GF-D8 (cell line): ENCODE data around the gene DHRS7.

Experiments used
- DNase-seq: peaks from one replicate; lab custom pipeline; 2025; lab: John Stamatoyannopoulos, UW

DHRS7 gene

GRCh38 chr14:60184905-60185555 lies 19.8 kb upstream of the DHRS7 start:
- no peak for DNase-seq

- DNase-seq = no peak
These were observed 19.1 kb upstream of the DHRS7 start for GRCh38 chr14:60184146-60184904.

DNA sequence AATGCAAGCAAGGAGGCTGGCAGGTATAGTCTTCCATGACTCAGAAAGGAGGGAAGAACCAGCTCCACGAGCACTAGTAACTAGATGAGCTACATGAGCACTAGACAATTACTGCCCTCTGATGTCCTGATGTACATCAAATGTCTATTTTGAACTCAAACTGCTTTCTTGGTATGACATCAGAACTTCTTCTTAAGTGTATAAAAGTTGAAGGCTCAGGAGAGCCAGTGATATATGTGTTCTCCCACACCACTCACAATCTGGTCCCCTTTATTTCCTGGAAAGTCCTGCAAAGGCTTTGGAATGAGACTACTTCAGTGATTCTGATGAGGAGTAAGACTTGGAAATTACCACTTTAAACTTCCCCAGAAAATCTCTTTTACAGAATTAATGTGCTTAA lies 18.5 kb upstream of the DHRS7 start:
- no peak for DNase-seq

DNA sequence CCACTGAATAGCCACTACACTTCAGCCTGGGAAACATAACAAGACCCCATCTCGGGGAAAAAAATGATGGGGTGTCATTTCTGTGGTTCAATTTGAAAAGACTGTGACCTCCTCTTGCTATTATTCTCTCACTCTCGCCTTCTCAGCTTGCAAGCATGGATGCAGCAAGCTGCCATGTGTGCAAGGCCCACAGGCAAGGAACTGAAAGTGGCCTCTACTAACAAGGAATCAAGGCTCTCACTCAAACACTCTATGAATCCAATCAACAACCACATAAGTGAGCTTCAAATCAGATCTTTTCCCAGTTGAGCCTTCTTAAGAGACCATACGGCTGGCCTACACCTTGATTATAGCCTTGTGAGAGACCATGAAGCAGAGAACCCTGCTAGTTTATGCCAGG lies 17.9 kb upstream of the DHRS7 start:
- no peak for DNase-seq

GRCh38 chr14:60179431-60179869 lies 14.3 kb upstream of the DHRS7 start:
- DNase-seq = no peak

- no peak for DNase-seq
These were observed 13.6 kb upstream of the DHRS7 start for GRCh38 chr14:60178820-60179219.

DNA sequence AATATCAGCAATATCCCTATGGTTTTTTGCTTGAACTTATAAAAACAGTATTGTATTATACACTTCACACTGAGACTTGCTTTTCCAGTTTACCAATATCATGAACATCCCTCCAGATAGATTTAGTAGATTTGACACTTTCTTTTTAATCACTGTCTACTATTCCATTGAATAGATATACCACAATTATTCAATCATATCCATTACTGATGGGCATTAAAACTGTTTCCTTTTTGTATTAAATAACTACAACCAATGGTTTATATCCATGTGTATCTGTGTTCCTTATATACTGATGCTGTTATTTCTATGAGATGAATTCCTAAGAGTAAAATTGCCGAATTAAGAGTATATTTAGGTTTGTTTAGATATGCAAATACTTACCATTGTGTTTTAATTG lies 13.0 kb upstream of the DHRS7 start:
- DNase-seq = no peak

DNA sequence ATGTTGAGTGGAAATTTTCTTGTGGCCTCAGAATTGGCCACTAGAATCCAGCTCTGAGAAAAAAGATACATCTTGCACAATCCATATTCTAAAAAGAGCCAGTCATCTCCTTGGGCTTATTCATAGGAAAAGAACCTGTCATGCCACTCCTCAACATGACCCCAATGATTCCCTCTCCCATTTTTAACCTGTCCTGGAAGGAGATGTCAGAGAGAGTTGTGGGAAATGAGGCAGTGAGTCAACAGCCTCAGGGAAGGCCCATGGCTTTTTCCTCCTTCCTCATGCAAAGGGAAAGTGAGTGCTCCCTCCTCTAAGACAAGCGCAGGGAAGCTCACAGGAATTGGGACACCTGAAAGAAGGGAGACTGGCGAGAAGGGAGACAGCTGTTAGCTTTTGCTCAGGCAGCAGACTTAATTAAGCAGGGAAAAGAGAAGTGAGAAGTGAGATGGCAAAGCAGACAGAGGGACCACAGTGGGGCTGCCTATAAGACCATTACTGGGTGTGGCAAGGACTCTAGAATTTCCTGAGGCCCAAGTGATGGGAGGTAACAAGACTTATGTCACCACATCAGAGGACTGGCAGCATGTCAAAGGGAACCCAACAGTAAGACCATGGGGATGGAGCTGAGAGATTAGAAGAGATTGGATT lies 10.2 kb upstream of the DHRS7 start:
- DNase-seq = no peak

- no peak for DNase-seq
These were observed 9.4 kb upstream of the DHRS7 start for GRCh38 chr14:60174352-60175254.

DNA sequence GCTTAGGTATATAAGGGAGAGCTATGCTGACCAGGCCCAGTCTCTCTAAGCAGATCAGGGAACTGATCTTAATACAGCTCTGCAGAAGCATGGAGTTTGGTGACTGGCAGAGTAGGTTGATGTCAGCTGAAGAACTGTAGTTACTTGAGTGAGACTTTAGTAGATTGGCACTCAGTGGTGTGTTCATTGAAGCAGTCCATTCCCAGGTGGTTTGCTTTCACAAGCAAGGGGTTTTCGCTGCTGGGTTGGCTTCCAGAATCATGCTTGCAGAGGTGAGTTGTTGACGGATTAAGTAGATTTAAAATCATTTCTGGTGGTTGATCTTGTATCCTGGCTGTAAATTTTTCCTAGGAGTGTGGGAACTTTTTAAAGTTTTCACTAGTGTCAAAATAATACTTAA lies 6.5 kb upstream of the DHRS7 start:
- DNase-seq = no peak

DNA sequence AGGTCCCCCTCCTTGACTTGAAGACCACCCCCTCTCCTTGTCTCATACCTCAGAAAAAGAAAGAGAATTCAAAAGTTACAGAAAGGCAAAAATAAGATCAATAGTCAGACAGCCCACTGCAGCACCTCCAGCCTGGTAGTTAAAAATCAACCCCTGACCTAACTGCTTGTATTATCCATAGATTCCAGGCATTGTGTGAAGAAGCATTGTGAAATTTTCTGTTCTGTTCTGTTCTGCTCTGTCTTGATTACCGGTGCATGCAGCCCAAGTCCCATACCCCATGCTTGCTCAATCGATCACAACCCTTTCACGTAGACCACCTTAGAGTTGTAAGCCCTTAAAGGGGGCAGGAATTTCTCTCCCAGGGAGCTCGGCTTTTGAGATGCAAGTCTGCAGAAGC lies 5.8 kb upstream of the DHRS7 start:
- DNase-seq = no peak

DNA sequence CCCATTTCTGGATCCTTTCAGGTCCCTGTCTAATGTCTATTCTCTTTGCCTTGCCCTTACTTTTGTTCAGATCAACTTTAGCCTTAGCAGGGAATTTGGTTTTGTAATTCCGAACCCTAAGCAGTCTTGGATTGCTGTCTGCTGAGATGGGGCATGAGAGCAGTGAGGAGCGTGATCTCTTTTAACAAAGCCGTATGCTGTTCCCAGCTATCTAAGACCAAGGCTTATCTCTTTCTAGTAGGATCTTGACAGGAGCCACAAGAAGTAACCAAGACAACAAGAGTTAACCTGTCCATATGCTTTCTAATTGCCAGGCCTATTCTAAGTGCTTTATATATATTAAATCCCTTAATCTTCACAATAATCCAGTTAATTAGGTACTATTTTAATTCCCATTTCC lies 4.5 kb upstream of the DHRS7 start:
- no peak for DNase-seq

GRCh38 chr14:60166142-60166541 lies 944 bp upstream of the DHRS7 start:
- DNase-seq = no peak

DNA sequence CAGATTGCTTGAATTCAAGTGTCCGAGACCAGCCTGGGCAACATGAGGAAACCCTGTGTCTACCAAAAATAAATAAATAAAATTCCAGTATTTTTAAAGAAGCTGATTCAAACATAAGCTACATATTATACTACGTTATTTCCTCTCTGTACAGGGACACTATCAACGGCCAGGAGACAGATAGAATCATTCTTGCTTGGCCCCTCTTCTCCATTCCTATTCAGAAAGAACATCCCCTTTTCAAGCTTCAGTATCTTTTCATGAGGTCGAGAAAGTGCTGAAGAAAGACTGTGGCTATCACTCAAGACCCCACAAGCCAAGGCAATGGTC lies 314 bp upstream of the DHRS7 start:
- no peak for DNase-seq

GRCh38 chr14:60164404-60164711 lies 840 bp downstream of the DHRS7 start:
- DNase-seq = peak; percentile 51

DNA sequence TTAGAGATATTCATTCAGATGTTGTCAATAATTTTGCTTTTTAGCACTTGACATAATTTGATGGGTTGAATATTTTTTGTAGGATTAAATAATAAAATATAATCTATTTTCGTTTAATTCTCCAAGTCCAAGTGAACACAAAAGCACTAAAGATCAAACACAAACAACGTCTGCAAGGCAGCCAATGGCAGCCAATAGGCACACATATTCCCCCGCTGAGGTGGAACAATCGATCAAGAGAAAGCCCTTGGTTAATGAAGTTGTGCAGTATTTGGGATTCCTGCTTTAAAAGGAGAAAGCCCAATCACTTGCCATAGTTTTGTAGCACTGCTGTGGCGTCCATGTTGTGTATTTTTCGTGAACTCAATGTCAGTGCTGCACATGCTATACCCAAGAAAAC lies 1.5 kb downstream of the DHRS7 start:
- DNase-seq = no peak

DNA sequence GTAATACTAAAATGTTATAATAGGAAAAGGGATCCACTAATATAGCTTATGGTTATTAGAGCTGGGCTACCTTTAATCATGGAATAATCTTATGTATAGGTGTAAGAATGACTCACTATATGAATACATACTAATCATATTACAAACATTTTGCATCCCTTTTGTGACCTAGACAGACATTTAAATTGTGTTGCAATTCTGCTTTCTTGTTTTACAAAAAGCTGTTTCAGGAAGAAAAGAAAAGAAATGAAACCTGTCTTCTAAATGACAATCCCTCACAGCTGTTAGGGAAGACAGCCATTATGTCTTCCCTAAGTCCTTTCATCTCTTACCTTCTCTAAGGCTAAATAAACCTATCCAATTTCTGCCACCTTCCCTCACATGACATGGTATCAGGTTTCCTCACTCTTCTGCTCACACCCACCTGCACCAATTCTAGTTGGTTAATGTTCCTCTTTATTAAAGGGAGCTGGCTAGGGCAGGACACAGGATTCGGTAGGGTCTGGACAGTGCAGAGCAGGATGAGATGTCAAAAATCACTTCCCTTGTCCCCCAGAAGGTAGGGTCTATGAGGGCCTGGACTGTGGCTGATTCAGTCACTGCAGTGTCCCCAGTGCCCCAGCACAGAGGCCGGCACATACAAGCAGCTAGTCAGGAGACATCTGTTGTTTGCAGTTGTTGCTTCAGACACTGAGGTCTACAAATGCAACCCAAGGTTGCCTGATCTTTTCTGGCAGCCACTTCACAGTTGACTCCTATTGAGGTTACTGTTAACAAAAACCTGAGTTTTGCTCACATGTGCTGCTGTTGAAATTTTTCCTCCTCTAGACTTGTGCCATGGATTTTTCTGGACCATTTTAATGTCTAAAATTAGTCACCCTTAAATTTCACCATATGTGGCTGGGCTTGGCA lies 3.7 kb downstream of the DHRS7 start:
- DNase-seq = peak; percentile 72

DNA sequence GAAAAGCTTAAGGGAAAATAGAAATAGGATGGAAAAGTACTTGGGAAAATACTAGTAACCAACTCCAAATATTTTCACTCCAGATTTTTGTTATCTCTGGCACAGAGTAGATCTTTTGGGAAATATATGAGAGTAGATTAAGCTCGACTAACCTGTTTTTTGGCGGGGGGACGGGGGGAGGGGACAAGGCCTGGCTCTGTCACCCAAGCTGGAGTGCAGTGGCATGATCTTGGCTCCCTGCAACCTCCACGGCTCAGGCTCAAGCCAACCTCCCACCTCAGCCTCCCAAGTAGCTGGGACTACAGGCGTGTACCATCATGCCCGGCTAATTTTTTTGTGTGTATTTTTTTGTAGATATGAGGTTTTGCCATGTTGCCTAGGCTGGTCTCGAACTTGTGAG lies 4.8 kb downstream of the DHRS7 start:
- DNase-seq = no peak

- DNase-seq = no peak
These were observed 10.5 kb downstream of the DHRS7 start for GRCh38 chr14:60154671-60155070.

- DNase-seq = peak; percentile 42
These were observed 11.2 kb downstream of the DHRS7 start for GRCh38 chr14:60153991-60154390.

- peak; percentile 89 for DNase-seq
These were observed 13.5 kb downstream of the DHRS7 start for GRCh38 chr14:60151715-60152114.

DNA sequence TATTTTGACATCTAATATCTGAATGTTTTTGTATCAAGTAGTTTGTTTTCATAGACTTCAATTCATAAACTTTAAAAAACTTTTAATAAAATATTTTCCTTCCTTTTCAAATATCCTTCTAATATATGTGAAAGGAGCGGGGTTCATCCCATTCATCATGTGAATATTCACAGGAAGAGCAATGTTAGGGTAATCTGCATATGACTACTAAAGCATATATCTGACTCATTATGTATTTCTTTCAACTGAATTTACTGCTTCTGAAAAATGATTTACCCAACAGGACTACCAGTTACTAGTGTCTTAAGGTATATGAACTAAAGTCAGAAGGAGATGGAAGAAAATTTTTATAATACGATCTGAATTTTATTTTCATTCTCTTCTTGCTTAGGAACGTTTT lies 30.5 kb downstream of the DHRS7 start:
- DNase-seq = no peak
